Activated T-helper 1 cell treated with anti-CD3 and anti-CD28 coated beads, Interleukin-12 subunit alpha, Interleukin-12 subunit beta, Interleukin-2, Interleukin-4 antibody, amounts not matched to agents 30 ng/mL and 10 ng/mL and 1 ng/mL, durations not matched to agents 14 hours and 24 hours and 36 hours (primary cell): Measurements from ENCODE around the gene SIPA1L3. TPM values are rescaled to one million over a fixed set of nuclear protein-coding genes. Genes with fewer than 3 reads are reported as not detected.
A peak's percentile ranks its signal among the peaks of the same experiment; 100 is the strongest.

Experiments used
- DNase-seq: peaks from one replicate; pipeline ENCODE4 v3.0.0; 2021; ENCODE audit warnings: low spot score
- H3K27ac Mint-ChIP-seq: one replicate; pipeline ENCODE4 v1.8.0; 2021; ENCODE audit warnings: mild to moderate bottlenecking, mixed read lengths
- H3K27me3 Mint-ChIP-seq: one replicate; pipeline ENCODE4 v1.8.0; 2022; ENCODE audit warnings: mild to moderate bottlenecking, moderate library complexity, mixed read lengths; ENCODE audit not compliant: insufficient read depth
- H3K36me3 Mint-ChIP-seq: one replicate; pipeline ENCODE4 v1.8.0; 2021; ENCODE audit warnings: low read depth, mixed read lengths
- H3K4me1 Mint-ChIP-seq: one replicate; pipeline ENCODE4 v1.8.0; 2021; ENCODE audit warnings: low read depth, mixed read lengths
- H3K4me3 Mint-ChIP-seq: one replicate; pipeline ENCODE4 v1.8.0; 2021; ENCODE audit warnings: mild to moderate bottlenecking, moderate library complexity, mixed read lengths
- H3K9me3 Mint-ChIP-seq: one replicate; pipeline ENCODE4 v1.8.0; 2021; ENCODE audit warnings: mixed read lengths
- intact Hi-C: fragments of 100-400 bp; cut with micrococcal nuclease; formaldehyde crosslinking; loops from one replicate; pipeline ENCODE4 v1.15.1; 2024
- total RNA-seq: library from RNA; stranded (reverse); gene quantifications from 2 replicates; pipeline ENCODE4 v1.2.3, GENCODE V29; 2022

SIPA1L3 gene
- total RNA-seq, 1 donor from 2014 or later, result 16.7 TPM

- intact Hi-C loops, result no loop called here
- H3K4me3 Mint-ChIP-seq, result no peak overlapping the region
- no peak overlapping the region for H3K27ac Mint-ChIP-seq
- peaks cover 7% of the 10 kb centered on the region for H3K36me3 Mint-ChIP-seq
- no peaks in the 10 kb centered on the region for H3K9me3 Mint-ChIP-seq
- no peaks in the 10 kb centered on the region for H3K4me1 Mint-ChIP-seq
- H3K27me3 Mint-ChIP-seq, result peaks cover 1% of the 10 kb centered on the region
- DNase-seq, result no peak
These were observed 126.9 kb downstream of the SIPA1L3 start for GRCh38 chr19:38033658-38034491.

DNA sequence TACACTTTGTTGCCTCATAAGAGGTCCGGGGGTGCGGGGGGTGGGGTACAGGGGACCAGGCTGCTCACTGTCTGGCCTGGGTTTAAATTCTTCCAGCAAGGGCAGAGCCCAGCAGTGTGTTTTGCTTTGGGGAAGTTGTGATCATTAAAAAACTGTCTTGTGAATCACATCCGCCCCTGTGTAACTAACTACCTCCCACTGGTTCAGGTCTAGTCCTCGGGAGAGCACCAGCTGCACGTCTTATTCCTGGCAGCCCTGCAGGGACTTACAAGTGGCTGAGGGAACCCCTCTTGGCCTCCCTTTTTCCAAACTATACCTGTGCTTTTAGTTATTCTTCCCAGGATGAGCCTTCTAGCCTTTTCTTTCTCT, 127.5 kb downstream of the SIPA1L3 start:
- H3K27ac Mint-ChIP-seq, result no peak overlapping the region
- no peaks in the 10 kb centered on the region for H3K4me1 Mint-ChIP-seq
- no peak overlapping the region for H3K4me3 Mint-ChIP-seq
- H3K27me3 Mint-ChIP-seq, result peaks cover 1% of the 10 kb centered on the region
- DNase-seq, result no peak
- H3K36me3 Mint-ChIP-seq, result peaks cover 7% of the 10 kb centered on the region
- no peaks in the 10 kb centered on the region for H3K9me3 Mint-ChIP-seq
- intact Hi-C loops, result no loop called here

- H3K27me3 Mint-ChIP-seq, result peaks cover 1% of the 10 kb centered on the region
- no peak for DNase-seq
- H3K36me3 Mint-ChIP-seq, result peaks cover 5% of the 10 kb centered on the region
- H3K27ac Mint-ChIP-seq, result no peak overlapping the region
- H3K9me3 Mint-ChIP-seq, result no peaks in the 10 kb centered on the region
- no peak overlapping the region for H3K4me3 Mint-ChIP-seq
- no peaks in the 10 kb centered on the region for H3K4me1 Mint-ChIP-seq
- intact Hi-C loops, result no loop called here
These were observed 128.8 kb downstream of the SIPA1L3 start for GRCh38 chr19:38035515-38036495.

DNA sequence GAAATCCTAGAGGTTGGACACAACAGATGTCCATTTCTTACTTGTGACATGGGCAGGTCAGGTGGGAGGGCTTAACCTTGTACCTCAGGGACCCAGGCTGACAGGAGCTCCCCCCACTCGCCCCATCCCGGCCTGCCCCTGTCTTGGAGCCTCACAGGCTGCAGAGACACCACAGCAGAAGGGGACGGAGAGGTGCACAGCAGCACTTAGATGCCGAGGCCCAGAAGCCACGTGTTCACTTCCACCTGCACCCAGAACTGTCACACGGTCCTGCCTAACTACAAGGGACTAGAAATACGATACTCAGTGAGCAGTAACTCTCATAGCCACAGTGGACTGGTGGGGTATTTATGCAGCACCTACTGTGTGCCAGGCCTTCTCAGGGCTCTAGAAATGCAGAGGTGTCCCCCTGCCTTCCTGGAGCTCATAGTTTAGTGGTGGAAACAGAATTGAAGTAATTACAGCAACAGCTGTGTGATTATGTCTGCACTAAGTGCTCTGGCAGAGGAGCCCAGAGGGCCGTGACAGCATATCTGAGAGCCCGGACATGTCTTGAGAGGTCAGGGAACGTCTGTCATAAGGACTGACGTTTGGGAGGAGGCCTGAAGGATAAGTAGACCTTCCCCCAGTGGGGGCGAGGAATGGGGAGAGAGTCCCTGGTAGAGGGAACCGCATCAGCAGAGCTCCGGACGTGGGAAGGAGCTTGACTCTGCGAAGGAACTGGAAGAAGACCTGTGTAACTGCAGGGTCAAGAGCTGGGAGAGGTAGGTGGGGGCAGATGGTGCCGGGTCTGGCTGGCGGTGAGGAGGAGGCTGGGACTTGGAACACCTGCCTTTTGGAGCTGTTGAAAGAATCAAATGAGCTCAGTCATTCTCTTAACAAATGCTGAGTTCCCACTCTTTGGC, 130.0 kb downstream of the SIPA1L3 start:
- intact Hi-C loops, result no loop called here
- no peak for DNase-seq
- Mint-ChIP-seq H3K27ac (no peak overlapping the region), H3K36me3 (no peaks in the 10 kb centered on the region), H3K4me3 (no peak overlapping the region), H3K9me3 (no peaks in the 10 kb centered on the region), H3K27me3 (peaks cover 2% of the 10 kb centered on the region), H3K4me1 (no peaks in the 10 kb centered on the region)

DNA sequence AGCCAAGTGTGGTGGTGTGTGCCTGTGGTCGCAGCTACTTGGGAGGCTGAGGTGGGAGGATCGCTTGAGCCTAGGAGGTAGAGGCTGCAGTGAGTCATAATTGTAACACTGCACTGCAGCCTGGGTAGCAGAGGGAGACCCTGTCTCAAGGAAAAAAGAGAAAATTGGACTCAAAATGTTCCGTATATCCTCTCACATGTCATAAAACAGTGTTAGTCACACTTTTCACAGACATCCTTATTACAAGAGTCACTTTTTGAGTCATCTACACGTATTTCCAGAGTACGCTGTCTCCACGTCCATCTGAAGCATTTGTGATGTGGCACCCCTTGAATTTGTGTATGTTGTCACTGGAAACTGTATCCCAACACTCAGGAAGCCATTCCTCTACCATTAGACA, 133.0 kb downstream of the SIPA1L3 start:
- Mint-ChIP-seq H3K27me3 (peaks cover 4% of the 10 kb centered on the region), H3K9me3 (no peaks in the 10 kb centered on the region), H3K36me3 (no peaks in the 10 kb centered on the region), H3K4me1 (no peaks in the 10 kb centered on the region), H3K27ac (no peak overlapping the region), H3K4me3 (no peak overlapping the region)
- intact Hi-C loops, result loop anchor here (10.0 kb wide), 1 partner anchor 185 kb away; the partner anchor contains the start of gene DPF1
- DNase-seq, result no peak

GRCh38 chr19:38042132-38042531, 135.1 kb downstream of the SIPA1L3 start:
- Mint-ChIP-seq H3K27ac (no peak overlapping the region), H3K9me3 (no peaks in the 10 kb centered on the region), H3K4me3 (no peak overlapping the region), H3K27me3 (peaks cover 4% of the 10 kb centered on the region), H3K4me1 (peaks cover 8% of the 10 kb centered on the region), H3K36me3 (no peaks in the 10 kb centered on the region)
- DNase-seq, result no peak
- intact Hi-C loops, result loop anchor here (10.0 kb wide), 1 partner anchor 183 kb away; the partner anchor contains the start of gene DPF1

GRCh38 chr19:38043649-38044144, 136.7 kb downstream of the SIPA1L3 start:
- no peak overlapping the region for H3K4me3 Mint-ChIP-seq
- H3K9me3 Mint-ChIP-seq, result no peaks in the 10 kb centered on the region
- H3K4me1 Mint-ChIP-seq, result peaks cover 23% of the 10 kb centered on the region
- intact Hi-C loops, result loop anchor here (10.0 kb wide), 1 partner anchor 181 kb away; the partner anchor contains the start of gene DPF1
- no peak for DNase-seq
- no peaks in the 10 kb centered on the region for H3K36me3 Mint-ChIP-seq
- no peak overlapping the region for H3K27ac Mint-ChIP-seq
- H3K27me3 Mint-ChIP-seq, result peaks cover 2% of the 10 kb centered on the region

DNA sequence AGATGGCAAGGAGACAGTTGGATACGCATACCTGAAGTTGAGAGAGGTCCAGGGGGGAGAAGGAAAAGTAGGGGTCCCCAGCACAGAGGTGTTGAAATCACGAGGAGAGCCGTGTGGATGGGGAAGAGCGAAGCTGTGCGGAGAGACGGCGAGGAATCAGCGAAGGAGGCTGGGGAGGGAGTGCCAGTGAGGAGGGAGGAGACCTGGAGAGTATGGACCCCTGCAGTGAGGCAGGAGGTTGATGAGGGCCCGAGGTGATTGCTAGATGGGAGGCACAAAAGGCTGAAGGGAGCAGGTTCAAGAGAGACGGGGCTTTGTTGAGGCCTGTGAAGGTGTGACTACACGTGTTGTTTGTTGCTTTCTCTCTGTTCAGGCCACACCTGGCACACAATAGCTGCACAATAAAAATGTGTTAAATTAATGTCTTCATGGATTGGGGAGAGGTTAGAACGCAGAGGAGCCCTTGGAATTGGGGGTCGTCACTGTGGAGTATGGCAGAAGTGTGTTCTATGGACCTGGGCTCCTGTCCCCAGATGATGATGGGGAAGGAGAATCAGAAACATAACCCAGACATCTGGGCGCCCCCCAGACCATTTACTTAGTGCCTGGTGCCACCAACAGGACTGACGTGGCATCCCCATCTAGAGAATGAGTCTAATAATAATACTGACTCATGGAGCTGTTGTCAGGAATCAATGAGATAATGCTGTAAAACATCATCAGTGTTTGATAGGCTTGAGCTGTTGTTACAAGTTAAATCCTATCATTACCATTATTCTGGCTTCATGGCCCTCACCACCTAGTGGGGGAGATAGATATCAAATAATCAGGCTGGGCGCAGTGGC, 137.5 kb downstream of the SIPA1L3 start:
- no peaks in the 10 kb centered on the region for H3K9me3 Mint-ChIP-seq
- peaks cover 31% of the 10 kb centered on the region for H3K4me1 Mint-ChIP-seq
- H3K27ac Mint-ChIP-seq, result no peak overlapping the region
- no peak for DNase-seq
- H3K36me3 Mint-ChIP-seq, result no peaks in the 10 kb centered on the region
- intact Hi-C loops, result loop anchor here (10.0 kb wide), 1 partner anchor 180 kb away; the partner anchor contains the start of gene DPF1
- no peak overlapping the region for H3K4me3 Mint-ChIP-seq
- peaks cover 2% of the 10 kb centered on the region for H3K27me3 Mint-ChIP-seq

GRCh38 chr19:38045554-38046253, 138.7 kb downstream of the SIPA1L3 start:
- Mint-ChIP-seq H3K4me3 (no peak overlapping the region), H3K9me3 (no peaks in the 10 kb centered on the region), H3K36me3 (no peaks in the 10 kb centered on the region), H3K4me1 (peaks cover 36% of the 10 kb centered on the region), H3K27me3 (peaks cover 2% of the 10 kb centered on the region), H3K27ac (peak overlapping the region; percentile 46)
- DNase-seq, result no peak
- intact Hi-C loops, result loop anchor here (10.0 kb wide), 1 partner anchor 179 kb away; the partner anchor contains the start of gene DPF1

GRCh38 chr19:38046254-38047048, 139.4 kb downstream of the SIPA1L3 start:
- Mint-ChIP-seq H3K4me1 (peaks cover 36% of the 10 kb centered on the region), H3K27ac (no peak overlapping the region), H3K4me3 (no peak overlapping the region), H3K9me3 (no peaks in the 10 kb centered on the region), H3K36me3 (no peaks in the 10 kb centered on the region), H3K27me3 (peaks cover 2% of the 10 kb centered on the region)
- intact Hi-C loops, result loop anchor here (10.0 kb wide), 1 partner anchor 178 kb away; the partner anchor contains the start of gene DPF1
- DNase-seq, result no peak
